ENCODE measurements around the gene THSD7B. TPM values are rescaled to one million over a fixed set of nuclear protein-coding genes. Genes with fewer than 3 reads are reported as not detected.

THSD7B gene
- total RNA-seq, 1 donor from 2014 or later: 10.5 TPM

DNA sequence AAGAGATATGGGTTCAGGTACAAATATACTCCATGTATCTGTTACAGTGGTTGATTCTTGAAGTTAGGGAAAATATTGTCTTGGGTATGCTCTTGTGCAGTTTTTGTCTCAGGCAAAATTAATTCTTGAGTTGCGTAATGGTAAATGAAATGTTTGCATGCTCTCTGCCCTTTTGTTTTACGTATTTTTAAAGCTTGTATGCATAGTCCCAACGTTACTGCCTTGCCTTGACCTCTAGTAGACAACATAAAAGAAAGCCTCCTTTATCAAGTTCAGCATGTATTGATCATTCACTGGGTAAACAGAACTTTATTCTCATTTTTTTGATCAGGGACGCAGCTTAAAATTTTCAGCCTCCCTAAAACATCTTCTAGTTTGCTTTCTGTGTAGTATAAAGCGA is 283.1 kb downstream of the THSD7B start:
- DNase-seq (ENCODE audit: low spot score): no peak
- Mint-ChIP-seq H3K4me1 (ENCODE audit: unreplicated experiment) (no peaks in the 10 kb centered on the region), H3K36me3 (ENCODE audit: low read depth, unreplicated experiment) (no peaks in the 10 kb centered on the region), H3K4me3 (ENCODE audit: unreplicated experiment) (no peak overlapping the region), H3K27me3 (ENCODE audit: unreplicated experiment) (no peaks in the 10 kb centered on the region), H3K9me3 (ENCODE audit: unreplicated experiment) (no peaks in the 10 kb centered on the region), H3K27ac (ENCODE audit: unreplicated experiment) (no peak overlapping the region)
- TF ChIP-seq CTCF (IDR thresholded peaks at IDR 0.05; ENCODE audit: unreplicated experiment): no peak

- Mint-ChIP-seq H3K4me1 (ENCODE audit: unreplicated experiment) (no peaks in the 10 kb centered on the region), H3K36me3 (ENCODE audit: low read depth, unreplicated experiment) (no peaks in the 10 kb centered on the region), H3K27ac (ENCODE audit: unreplicated experiment) (no peak overlapping the region), H3K27me3 (ENCODE audit: unreplicated experiment) (no peaks in the 10 kb centered on the region), H3K4me3 (ENCODE audit: unreplicated experiment) (no peak overlapping the region), H3K9me3 (ENCODE audit: unreplicated experiment) (no peaks in the 10 kb centered on the region)
- DNase-seq (ENCODE audit: low spot score): no peak
- no peak for TF ChIP-seq CTCF (IDR thresholded peaks at IDR 0.05; ENCODE audit: unreplicated experiment)
Observed at GRCh38 chr2:137049518-137049917, 284.2 kb downstream of the THSD7B start.

DNA sequence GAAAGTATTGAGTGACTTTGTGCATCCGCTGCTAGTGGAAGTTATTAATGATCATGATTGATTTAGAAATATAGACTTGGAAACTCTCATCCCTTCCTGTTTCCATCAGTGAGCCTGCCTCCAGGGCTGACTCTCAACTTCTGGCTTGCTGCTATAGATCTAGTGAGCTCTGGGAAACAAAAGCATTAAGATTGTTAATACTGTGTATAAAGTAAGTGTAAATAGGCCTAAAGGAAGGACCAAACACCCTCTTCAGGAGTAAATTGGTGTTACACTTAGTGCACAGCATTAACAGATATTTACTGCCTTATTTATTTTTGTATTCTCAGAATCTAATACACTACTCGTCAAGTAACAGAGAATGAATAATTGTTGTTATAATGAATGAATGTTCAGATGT is 285.6 kb downstream of the THSD7B start:
- TF ChIP-seq CTCF (IDR thresholded peaks at IDR 0.05; ENCODE audit: unreplicated experiment): peak; percentile 46
- H3K9me3 Mint-ChIP-seq (ENCODE audit: unreplicated experiment): no peaks in the 10 kb centered on the region
- DNase-seq (ENCODE audit: low spot score): no peak
- H3K4me3 Mint-ChIP-seq (ENCODE audit: unreplicated experiment): no peak overlapping the region
- H3K27me3 Mint-ChIP-seq (ENCODE audit: unreplicated experiment): no peaks in the 10 kb centered on the region
- H3K36me3 Mint-ChIP-seq (ENCODE audit: low read depth, unreplicated experiment): no peaks in the 10 kb centered on the region
- H3K27ac Mint-ChIP-seq (ENCODE audit: unreplicated experiment): no peak overlapping the region
- H3K4me1 Mint-ChIP-seq (ENCODE audit: unreplicated experiment): no peaks in the 10 kb centered on the region

DNA sequence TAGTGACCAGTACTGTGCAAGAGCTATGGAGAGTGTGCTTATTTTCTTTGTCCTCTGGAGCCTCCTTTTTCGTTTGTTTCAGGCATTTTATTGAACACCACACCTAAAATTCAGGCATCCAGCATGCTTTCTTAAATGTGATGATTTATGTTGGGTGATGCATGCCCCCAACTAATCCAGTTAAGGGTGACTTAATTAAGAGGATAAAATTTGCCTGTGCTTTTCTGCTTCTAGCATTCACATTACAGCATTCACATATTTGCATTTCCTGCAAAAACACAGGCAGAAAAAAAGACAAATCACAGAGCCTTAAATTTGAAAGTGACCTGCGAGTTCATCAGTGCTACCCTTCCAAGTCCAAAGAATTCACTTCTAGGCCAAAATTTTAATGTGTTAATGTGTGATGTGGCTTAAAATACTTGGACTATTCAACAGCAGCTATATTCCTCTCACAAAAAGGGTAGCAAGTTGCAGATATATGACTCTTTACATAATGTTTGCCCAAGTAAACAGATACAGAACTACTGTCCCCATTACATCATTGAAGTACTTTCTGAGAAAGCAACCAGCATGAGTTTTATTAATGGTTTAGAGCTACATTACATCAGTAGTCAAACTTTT is 286.5 kb downstream of the THSD7B start:
- no peak overlapping the region for H3K27ac Mint-ChIP-seq (ENCODE audit: unreplicated experiment)
- no peak for DNase-seq (ENCODE audit: low spot score)

More for the DNA sequence above, 286.5 kb downstream of the THSD7B start:
- no peak for TF ChIP-seq CTCF (IDR thresholded peaks at IDR 0.05; ENCODE audit: unreplicated experiment)
- Mint-ChIP-seq H3K9me3 (ENCODE audit: unreplicated experiment) (no peaks in the 10 kb centered on the region), H3K4me3 (ENCODE audit: unreplicated experiment) (no peak overlapping the region), H3K4me1 (ENCODE audit: unreplicated experiment) (no peaks in the 10 kb centered on the region), H3K27me3 (ENCODE audit: unreplicated experiment) (no peaks in the 10 kb centered on the region), H3K36me3 (ENCODE audit: low read depth, unreplicated experiment) (no peaks in the 10 kb centered on the region)

All from endothelial cell (in vitro differentiated cells).